COLO668 (cell line): ENCODE measurements around the gene MBD3L4.
"Not testable (repeated sequence)": the region's sequence is repeated elsewhere in the genome, so short reads cannot be mapped to it uniquely, and the experiment has no call there.

Experiments
- DNase-seq: peaks from one replicate; lab custom pipeline; 2025; ENCODE audit not compliant: unreplicated experiment; lab: John Stamatoyannopoulos, UW

Gene MBD3L4

DNA sequence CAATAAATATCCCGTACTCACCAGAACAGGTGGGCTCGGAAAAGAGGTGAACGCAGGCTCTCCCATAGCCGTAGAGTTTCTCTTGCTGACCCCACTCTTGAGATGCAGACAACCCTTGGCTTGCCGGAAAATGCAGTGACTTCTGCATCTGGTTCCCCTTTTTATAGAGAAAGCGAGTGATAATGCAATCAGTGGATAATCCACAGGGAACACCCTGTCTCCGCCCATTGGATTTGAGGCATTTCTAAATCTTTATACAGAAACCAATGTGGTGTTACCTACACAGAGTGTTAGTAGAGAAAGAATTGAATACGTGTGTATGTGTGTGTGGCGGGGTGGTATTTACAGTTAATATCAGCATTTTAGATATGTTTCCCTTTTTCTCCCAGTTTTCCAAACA lies at the start of gene MBD3L4:
Gene MBD3L4 (minus strand): TSS at position 101 of the 400 bp plus-strand sequence. CDS start 35 bp downstream, at position 66.
- DNase-seq, result not testable (repeated sequence)

DNA sequence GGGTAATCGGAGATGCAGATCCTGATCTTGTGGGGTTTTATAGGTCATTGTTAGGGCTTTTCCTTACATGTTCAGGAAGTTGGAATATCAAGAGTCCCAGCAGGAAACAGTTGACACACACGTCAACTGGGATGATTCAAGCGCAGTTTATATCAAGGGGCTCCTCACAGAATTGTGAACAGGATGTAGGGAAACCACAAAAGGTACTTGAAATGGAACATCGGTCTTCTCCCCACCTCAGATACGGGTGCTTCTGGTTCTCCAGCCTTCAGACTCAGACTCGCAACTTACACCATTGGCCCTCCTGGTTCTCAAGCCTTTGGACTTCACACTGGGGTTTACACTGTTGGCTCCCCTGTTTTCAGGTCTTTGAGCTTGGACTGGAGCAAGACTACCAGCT lies 49.0 kb upstream of the MBD3L4 start:
- DNase-seq, result no peak

DNA sequence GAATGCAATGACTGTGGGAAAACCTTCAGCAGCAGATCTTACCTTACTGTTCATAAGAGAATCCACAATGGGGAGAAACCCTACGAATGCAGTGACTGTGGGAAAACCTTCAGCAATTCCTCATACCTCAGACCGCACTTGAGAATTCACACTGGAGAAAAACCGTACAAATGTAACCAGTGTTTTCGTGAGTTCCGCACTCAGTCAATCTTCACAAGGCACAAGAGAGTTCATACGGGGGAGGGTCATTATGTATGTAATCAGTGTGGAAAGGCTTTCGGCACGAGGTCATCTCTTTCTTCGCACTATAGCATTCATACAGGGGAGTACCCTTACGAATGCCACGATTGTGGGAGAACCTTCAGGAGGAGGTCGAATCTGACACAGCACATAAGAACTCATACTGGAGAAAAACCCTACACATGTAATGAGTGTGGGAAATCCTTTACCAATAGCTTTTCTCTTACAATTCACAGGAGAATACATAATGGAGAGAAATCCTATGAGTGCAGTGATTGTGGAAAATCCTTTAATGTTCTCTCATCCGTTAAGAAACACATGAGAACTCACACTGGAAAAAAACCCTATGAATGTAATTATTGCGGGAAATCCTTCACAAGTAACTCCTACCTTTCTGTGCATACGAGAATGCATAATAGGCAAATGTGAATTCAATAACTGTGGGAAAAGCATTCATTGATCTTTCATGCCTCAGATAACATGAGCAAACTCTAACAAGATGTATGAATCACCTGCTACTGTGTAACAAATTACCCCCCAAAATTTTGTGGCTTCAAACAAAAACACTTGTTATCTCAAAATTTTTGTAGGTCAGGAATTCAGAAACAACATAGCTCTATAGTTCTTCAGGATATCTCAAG lies 43.3 kb upstream of the MBD3L4 start:
- DNase-seq, result no peak

DNA sequence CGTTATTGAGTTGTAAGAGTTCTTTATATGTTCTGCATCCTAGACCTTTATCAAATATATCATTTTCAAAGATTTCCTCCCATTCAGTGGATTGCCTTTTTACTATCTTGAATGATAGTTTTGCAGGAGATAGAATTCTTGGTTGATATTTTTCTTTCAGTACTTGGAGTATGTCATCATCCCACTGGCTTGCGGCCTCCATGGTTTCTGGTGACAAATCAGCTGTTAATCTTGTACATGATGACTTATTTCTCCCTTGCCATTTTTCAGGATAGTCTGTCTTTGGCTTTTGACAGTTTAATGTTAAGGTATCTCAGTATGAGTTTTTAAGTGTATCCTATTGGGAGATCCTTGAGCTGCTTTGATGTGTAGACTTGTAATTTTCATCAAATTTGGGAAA lies 38.0 kb upstream of the MBD3L4 start:
- DNase-seq, result no peak

DNA sequence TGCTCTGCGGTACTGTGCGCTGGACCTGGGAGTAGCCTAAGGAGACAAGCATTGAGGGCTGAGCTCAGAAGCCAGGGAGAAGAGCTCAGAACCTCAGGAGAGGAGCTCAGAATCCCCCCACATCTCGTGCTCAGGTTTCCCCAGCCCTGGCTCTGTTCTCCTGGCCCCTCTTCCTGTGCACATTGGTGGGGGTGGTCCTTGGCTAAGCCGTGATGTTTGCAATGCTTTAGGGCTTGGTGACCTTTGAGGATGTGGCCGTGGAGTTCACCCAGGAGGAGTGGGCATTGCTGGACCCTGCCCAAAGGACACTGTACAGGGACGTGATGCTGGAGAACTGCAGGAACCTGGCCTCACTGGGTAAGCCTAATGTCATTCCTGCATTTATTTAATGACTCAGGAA lies 36.2 kb upstream of the MBD3L4 start:
- DNase-seq, result no peak

DNA sequence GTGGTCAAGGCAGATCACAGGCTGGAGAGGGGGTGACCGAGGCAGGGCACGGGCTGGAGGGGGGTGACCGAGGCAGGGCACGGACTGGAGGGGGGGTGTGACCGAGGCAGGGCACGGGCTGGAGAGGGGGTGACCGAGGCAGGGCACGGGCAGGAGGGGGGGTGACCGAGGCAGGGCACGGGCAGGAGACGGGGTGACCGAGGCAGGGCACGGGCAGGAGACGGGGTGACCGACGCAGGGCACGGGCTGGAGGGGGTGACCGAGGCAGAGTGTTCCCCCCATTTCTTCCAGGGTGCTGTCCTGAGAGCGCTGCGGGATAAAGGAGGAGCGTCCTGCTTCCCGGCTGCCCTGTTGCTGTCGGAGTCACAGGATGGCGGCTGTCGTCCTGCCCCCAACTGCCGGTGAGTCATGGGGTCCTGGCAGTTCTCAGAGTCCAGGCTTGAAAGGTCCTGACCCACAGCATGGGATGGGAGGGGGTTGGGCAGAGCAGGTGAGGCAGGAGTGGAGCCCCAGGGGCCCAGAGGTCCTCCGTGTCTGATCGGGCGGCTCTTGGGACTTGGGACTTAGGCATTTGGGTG lies 34.8 kb upstream of the MBD3L4 start:
- no peak for DNase-seq

DNA sequence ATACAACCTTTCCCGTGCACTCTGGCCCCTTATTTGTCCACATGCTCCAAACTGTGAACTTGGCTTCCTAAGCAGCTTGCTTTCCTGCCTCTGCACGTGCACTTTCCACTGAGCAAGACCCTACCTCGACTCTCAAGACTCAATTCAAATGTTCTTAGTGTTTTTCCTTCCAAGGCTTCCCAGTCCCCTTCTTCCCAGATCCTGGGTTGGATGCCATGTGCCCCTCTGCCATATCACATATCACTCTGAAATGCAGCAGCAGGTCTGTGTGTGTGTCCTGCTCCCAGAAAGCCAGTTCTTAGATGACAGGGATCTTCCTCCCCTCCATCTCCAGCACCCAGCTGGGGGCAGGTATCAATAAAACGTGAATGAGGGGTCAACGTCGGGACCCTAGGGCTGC lies 32.6 kb upstream of the MBD3L4 start:
- DNase-seq, result no peak

DNA sequence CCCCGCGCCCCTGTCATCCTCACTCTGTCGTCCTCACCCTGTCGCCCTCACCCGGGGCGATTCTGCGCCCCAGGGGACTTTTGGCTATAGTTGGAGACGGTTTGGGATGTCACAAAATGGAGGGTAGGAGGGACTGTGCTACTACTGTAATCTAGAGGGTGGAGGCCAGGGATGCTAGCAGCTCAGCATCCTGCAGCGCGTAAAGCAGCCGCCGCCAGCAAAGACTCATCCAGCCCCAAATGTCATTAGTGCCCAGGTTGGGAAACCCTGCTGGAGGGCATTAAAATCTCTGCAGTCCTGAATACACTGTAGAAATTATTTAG lies 29.9 kb upstream of the MBD3L4 start:
- no peak for DNase-seq

DNA sequence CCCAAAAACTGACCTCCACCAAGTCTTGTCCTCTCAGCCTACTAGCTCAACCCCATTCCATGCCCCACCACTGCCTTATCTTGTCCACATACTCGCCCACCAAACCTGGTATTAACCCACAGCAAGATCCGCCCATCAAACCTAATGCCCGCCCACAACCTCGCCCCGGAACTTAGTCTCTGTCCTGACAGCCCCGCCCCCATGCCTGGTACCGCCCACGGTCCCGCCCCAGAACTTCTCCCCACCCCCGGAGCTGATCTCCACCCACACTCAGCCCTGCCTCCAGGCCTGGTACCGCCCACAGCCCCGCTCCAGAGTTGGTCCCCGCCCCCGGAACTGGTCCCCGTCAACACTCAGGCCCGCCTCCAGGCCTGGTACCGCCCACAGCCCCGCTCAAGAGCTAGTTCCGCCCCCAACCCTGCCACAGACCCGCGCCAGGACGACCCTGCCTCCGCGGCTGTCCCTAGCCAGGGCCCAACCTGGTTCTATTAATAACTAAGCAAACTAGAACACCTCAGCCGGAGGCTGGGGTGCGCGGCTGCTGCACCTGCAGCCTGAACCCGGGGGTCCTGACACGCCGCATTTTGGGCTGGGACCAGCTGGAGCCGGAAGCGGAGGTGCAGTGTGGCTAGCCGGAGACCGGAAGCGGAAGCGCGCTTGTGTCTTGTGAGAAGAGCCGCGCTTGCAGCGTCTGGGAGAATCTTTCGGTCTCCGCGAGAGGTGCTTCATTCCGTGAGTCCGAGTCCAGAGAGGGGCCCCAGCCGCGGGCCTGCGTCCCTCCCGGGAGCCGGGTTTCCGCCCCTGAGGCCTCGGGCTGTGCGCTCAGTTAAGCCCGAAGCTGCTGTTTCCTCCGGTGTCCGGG lies 29.3 kb upstream of the MBD3L4 start, which contains the start of gene ZNF557:
Gene ZNF557 (plus strand): TSS at position 662 of the 862 bp plus-strand sequence. CDS start 5,372 bp downstream, outside the sequence.
- peak; percentile 97 for DNase-seq

DNA sequence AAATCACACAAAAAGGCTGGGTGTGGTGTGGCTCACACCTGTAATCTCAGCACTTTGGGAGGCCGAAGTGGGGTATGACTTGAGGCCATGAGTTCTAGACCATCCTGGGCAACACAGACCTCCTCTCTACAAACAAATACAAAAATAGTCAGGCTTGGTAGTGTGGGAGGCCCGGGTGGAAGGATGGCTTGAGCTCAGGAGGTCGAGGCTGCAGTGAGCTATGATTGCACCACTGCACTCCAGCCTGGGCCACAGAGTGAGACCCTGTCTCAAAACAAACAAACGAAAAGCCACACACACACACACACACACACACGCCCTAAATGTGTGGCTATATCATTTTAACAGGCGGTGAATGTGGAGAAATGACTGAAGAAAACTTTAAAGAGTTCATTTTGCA lies 28.6 kb upstream of the MBD3L4 start:
- no peak for DNase-seq

DNA sequence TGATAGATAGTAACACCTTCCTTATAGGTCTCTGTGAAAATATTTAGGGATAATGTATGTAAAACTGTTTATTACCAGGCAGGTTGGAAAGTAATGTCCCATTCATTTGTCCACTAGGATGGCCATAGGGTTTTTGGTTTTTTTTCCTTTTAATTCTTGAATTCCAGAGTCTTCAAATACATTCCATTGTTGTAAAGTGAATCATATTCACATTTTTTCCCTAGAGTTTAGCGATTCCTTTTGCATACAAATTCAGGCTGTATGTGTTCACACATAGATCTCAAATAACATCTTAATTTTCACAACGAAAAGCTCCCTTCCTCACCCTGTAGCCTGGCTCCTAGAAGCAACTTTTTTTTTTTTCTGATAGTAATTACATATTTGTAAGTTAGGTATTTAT lies 27.7 kb upstream of the MBD3L4 start:
- no peak for DNase-seq

DNA sequence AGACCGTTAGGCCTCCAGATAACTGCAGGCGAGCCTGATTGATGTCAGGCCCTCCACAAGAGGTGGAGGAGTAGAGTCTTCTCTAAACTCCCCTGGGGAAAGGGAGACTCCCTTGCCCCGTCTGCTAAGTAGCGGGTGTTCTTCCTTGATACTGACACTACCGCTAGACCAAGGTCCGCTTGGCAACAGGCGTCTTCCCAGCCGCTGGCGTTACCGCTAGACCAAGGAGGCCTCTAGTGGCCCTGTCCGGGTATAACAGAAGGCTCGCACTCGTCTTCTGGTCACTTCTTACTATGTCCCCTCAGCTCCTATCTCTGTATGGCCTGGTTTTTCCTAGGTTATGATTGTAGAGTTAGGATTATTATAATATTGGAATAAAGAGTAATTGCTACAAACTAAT lies 27.1 kb upstream of the MBD3L4 start:
- DNase-seq, result peak; percentile 19

DNA sequence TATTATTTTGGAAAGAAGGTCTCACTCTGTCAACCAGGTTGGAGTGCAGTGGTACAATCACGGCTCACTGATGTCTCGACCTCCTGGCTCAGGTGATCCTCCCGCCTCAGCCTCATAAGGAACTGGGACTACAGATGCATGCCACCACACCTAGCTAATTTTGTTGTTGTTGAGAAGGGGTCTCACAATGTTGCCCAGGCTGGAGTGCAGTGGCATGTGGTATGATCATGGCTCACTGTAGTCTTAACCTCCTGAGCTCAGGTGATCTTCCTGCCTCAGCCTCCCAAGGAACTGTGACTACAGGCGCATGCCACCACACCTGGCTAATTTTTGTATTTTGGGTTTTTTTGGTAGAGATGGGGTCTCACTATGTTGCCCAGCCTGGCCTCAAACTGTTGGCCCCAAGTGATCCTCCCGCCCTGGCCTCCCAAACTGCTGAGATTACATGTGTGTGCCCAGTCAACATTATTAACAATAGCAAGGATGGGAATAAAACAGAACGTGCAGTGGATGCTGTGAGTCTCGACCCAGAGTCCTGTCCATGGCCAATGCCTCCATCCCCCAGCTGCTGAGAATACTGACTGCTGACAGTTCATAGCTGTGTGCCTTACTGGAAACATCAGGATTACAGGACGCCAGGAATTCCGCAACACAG lies 23.9 kb upstream of the MBD3L4 start:
- DNase-seq, result no peak

DNA sequence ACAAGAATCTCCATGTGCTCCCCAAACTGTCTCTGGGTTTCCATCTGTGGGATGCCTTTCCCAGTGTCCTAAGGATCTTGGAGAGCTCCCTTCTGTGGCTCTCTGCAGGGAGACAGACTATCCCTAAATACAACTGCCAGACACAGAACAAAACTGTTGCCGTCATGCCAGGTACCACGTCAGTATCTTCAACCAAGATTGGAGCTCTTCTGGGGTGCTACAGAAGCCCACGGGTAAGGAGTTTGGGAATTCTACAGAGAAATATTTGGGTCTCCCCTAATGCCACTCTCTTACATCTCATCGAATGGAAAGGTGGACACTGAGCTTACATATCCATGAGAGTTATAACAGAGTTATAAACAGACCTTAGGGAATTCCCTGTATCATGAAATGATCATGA lies 23.4 kb upstream of the MBD3L4 start:
- DNase-seq, result no peak

DNA sequence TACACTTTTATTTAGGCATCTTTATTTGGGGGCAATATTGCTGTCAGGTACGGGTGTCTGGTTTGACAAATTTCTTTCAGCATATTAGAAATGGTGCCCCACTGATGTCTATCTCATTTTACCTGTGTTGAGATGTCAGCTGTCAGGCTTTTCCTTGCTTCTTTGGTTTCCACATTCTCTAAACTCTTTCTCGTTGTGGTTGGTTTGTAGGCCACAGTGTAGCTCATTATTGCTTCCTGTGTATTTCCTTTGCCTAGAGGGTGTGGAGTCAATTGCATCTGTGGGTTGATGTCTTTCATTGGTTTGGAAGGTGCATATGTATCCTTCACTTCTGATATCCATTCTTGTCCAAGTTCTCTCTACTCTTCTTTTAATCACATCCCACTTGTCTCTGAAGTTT lies 20.0 kb upstream of the MBD3L4 start:
- not testable (repeated sequence) for DNase-seq

DNA sequence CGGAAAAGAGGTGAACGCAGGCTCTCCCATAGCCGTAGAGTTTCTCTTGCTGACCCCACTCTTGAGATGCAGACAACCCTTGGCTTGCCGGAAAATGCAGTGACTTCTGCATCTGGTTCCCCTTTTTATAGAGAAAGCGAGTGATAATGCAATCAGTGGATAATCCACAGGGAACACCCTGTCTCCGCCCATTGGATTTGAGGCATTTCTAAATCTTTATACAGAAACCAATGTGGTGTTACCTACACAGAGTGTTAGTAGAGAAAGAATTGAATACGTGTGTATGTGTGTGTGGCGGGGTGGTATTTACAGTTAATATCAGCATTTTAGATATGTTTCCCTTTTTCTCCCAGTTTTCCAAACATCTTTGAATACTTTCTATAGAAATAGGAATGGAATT lies 18.6 kb upstream of the MBD3L4 start, which contains the start of gene MBD3L3:
Gene MBD3L3 (minus strand): TSS at position 101 of the 400 bp plus-strand sequence. CDS start 71 bp downstream, at position 30.
- not testable (repeated sequence) for DNase-seq

DNA sequence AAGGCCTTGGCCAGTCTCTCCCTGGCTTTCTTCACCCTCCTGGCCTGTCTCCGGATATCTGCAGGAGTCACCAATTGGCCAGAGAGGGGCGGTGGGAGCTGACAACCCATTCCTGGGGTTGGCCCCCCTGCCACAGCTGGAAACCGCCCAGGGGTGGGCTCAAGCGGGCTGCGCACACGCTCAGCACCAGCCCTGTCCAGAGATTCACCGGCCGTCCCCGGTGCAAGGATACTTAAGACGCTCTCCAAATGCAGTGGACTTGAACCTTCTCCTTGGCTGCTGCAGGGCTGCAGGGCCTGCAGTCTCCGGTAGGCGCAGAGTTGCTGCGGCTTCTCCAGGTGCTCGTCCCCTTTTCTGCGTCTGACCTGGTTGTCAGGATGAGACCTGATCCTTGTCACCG lies 16.4 kb upstream of the MBD3L4 start:
- DNase-seq, result not testable (repeated sequence)

DNA sequence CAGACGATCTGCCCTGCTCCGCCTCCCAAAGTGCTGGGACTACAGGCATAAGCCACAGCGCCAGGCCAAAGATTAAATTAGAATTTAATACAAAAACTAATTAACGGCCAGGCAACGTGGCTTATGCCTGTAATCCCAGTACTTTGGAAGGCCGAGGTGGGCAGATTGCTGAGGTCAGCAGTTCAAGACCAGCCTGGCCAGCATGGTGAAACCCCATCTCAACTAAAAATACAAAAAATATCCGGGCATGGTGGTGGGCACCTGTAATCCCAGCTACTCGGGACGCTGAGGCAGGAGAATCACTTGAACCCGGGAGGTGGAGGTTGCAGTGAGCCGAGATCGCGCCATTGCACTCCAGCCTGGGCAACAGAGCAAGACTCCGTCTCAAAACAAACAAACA lies 15.7 kb upstream of the MBD3L4 start:
- not testable (repeated sequence) for DNase-seq

DNA sequence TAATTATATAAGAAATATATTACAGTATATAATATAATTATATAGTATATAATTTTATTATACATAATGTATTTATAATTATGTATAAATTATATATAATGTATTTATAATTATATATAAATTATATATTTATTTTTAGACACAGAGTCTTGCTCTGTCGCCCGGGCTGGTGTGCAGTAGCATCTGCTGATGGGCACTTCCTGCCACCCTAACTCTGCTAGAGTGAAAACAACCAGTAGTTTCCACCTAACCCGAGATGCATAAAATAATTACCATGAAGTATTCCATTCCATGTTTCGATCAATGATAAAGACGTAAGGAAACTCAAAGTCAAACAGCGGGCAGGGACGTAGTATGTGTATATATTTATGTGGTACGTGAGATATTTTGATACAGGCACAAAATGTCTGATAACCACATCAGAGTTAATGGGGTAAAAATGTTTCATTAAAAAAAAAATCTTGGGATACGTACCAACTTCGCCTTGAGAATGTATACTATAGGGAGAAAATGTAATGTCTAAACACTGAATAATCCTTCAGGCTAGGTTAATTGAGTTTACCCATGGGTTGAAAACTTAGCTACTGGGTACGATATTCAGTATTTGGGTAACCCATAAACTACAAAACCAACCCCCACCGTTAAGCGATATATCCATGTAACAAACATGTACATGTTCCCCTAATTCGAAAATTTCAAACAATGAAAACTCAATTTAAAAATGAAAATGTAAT lies 14.8 kb upstream of the MBD3L4 start:
- DNase-seq, result not testable (repeated sequence)

DNA sequence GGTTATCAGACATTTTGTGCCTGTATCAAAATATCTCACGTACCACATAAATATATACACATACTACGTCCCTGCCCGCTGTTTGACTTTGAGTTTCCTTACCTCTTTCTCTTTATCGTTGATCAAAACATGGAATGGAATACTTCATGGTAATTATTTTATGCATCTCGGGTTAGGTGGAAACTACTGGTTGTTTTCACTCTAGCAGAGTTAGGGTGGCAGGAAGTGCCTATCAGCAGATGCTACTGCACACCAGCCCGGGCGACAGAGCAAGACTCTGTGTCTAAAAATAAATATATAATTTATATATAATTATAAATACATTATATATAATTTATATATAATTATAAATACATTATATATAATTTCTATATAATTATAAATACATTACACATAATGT lies 12.9 kb upstream of the MBD3L4 start:
- not testable (repeated sequence) for DNase-seq
